HG03139 (cell line): ENCODE measurements around the gene ITGA4.
A peak's percentile ranks its signal among the peaks of the same experiment; 100 is the strongest.

ENCODE experiments used
- ATAC-seq: cut with Tn5 transposase; IDR thresholded peaks from one replicate; pipeline ENCODE4 v1.9.1; 2021; ENCODE audit not compliant: unreplicated experiment

ITGA4 gene

DNA sequence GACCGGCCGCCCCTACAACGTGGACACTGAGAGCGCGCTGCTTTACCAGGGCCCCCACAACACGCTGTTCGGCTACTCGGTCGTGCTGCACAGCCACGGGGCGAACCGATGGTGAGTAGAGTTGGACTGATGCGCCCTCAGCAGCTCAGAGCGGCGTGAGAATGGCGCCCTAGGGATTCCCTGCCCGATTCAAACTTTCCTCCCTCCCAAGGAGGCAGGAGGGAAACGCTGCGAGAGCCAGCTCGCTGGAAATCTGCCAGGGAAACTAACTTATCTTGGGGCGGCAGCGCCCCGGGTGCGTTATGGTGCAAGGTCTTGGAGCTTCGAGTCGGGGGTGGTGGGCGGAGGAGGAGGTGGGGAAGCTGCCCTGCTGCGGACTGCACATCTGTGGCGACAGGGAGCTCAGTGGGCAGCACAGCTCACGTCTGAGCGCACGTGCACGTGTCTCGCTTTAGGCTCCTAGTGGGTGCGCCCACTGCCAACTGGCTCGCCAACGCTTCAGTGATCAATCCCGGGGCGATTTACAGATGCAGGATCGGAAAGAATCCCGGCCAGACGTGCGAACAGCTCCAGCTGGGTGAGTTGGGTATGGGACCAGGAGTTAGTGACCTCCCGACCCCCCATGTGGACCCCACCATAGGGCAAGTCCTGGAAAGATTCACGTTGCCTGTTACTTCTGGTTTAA is 697 bp downstream of the ITGA4 start:
- ATAC-seq: peak; percentile 16

DNA sequence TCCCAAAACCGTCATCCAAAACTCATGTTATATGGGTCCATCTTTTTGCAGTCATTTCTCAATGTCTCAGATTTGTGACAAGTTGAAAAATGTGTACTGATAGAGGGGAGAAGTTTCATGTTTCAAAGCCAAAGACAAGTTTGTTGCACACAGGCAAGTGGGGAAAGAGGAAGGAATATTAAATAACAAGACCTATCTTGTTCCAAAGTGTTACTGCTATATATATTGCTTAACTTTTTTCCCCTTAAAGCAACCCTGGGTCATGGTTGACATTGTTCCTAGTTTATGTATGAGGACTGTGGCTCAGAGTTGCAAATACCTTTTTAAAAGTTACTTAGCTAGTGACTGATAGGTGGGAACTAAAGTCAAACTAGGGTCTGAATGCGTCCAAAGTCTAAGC is 1.7 kb downstream of the ITGA4 start:
- ATAC-seq: no peak

DNA sequence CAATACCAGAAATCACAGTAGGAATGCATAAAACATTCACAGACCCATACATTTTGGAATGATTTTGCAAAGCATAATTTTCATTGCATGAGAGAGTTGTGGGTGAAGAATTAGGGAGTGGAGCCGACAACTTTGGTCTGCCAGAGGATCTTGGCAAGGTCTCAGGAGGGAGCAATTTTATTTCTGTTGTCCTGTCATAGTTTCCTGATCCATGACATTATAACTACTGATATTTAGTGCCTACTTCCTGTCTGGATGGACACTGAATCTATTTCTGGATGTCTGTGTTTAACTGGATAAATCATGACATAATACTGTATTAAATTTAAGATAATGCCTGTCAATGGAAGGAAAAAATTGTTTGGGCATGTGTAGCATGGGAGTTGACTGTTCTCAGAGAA is 2.4 kb downstream of the ITGA4 start:
- ATAC-seq: no peak

DNA sequence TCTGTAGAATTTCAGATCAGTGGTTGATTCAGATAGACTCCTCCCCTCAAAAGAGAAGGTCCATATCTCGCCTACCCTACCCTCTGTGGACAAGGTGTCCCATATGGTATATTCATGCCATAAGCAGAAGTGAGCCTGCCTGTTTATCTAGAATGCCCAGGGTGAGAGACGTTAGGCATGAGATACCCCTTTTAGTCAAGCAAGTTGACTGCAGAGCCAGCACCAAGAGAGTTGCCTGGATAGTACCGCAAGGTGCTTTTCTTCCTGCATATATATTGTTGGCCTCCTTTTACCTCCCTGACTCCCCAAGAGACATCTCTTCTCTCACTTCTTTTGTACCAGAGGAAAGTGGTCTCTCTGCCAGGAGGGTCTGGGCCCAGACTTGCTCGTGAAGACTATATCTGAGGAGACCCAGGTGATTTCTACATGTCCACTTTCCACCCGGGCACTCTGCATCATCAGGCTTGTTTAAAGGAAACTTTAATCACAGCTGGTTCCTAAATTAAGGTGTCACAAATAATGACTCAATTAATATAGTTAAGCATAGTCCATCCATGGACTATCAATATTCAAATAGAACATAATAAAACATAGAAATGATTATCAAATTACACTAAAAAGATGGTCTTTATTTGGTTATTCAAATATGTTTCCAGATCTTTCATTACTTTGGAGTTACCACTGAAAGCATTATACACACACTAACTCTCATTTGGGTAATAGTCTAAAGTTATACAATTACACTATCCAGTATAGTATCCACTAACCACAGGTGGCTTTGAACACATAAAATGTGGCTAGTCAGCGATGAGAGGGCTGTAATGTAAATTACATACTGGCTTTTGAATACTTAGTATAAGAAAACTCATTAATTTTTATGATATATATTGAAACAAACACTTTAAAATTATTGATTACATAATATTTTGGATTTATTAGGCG is 4.1 kb downstream of the ITGA4 start:
- ATAC-seq: no peak

DNA sequence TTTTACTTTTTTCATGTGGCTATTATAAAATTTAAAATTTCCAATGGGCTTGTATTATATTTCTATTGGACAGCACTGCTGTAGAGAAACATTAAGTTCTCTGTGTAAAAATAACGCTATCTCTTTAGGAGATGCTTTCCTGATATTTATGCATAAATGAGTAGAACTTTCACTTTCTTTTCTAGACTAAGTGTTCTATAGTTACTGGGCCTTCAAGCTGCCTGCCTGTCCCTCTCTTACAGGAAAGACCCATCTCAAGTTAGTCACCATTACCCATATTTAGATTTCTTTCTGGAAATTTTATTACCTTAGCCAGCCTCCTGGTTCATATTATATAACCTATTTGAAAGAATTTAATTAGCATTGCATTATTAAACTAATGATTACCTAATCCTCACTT is 4.8 kb downstream of the ITGA4 start:
- peak; percentile 27 for ATAC-seq

DNA sequence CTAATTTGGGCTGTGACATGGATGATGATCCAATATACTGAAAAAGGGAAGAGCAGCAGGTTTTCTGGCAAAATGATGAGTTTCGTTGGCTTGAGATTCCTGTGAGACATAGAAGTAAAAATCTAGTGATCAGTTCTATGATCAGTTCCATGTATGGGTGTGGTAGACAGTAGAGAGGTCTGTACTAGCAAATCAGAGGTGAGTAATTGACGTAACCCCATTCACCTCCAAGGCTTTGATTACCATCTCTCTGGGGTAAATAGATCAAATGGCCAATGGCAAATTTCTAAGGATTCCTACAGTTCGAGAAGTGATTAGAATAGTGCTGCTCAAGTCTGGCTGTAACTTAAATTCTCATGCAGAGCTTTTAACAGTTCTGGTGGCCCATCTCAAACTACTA is 6.4 kb downstream of the ITGA4 start:
- no peak for ATAC-seq

DNA sequence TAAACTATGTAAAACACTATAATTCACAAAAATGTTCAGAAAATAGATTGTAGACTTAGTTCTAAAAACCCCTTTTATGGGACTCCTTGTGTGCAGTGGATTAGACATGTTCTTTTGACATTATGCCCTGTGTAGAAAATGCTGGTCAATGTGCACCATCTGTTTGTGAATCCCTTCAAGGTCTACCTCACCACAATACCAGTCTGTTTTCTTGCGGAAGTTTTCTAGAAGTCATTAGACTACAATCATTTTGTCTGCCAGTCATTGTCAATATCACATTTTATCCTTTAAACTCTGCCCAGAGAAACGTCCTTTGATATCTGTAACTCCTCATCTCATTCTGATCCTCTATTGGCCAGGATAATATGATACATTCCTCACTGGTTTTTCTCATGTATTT is 7.8 kb downstream of the ITGA4 start:
- ATAC-seq: no peak

DNA sequence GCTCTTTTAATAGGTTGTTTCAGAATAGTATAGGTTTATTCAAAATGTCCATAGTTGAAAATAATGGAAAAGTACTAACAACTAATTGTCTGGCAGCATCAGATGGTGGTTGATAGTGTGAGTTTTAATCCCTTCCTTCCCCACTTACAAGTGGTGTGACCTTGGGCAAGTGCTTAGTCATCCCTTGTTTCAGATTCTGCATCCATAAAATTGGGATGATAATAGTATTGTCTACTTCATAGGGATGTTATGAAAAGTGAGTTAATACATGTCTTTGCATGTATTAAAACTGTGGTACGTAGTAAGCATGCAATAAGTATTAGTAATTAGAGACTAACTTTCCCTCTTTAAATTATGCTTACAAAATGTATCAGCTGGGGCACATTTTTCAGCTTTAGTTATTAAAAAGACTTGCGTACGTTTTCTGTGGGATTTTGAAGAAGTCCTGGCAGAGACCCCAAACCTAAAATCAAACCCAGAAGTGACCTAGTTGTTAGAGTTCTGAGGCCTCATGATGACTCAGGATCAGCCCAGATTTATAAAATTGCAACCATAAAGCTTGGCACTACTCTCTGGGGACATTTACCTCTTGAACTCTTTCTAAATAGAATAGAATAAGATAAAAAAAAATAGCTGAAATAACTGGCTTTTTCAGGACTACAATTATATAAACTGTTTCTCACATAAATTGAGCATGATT is 8.6 kb downstream of the ITGA4 start:
- ATAC-seq: no peak

DNA sequence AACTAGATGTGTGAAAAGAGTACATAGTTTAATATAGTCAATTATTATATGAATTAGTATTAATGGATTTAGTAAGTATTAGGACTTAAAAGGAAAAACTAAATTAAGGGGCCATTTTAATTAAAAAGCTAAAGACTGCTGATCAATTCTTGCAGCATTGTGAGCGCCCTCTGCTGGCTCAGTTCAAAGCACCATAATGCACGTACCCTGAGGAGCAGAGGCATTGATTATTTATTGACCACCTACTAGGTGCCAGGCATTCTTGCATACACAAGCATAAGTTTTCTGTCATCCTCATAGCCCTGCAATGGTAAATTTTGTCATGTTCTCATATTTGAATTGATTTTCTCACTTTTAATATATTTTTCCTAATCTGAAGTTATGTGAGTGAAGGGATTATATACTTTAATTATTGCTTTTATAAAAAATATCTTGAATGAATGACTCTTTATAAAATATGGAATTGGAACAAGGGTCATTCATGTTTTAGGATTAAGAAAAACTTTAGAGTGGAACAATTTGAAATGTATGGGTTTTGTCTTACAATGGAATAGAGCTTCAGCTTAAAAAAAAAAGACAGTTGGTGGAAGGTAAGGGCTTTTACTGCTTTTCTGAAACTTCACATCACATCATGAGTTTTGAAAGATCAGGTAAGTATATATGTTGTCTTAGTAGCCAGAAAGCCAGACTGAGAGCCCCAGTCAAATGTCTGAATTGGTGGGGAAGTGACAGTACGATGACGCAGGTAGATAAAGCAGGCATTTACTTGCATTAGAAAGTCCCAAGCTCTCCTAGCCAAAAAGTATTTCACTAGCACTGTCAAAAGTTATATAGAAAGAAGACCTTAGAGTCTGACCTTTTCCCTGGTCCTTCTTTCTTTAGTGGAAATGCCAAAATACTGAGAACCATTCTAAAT is 9.7 kb downstream of the ITGA4 start:
- ATAC-seq: no peak

DNA sequence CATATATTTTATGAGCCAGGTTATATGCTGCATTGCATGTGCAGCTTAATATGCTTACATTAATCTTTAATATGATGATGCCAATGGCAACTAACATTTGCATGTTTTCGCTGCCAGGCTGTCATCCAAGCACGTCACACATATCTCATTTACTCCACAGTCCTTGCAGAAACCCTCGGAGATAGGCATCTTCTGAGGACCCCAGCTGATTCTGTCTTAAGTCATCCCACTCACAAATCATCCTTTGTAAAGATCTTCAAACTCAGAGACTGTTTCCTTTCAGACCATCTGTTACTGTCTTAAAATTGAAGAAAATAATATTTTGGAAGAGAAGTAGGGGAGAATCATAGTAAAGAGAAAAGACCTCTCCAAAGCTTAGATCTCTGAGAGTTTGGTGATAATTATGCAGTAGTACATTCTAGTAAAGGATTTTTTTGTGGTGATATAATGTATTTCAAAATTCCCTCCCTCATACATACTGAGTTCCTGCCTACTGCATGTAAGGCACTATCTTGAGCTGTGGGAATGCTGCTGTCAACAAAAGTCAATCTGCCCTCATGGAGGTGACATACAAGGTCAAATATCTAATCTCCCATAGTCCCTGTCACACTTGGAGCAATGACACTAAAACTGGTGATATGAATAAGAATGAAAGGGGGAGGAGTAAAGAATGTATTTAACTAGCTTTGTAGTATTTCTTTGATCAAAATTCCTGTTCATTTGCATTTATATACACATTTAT is 11.0 kb downstream of the ITGA4 start:
- no peak for ATAC-seq

DNA sequence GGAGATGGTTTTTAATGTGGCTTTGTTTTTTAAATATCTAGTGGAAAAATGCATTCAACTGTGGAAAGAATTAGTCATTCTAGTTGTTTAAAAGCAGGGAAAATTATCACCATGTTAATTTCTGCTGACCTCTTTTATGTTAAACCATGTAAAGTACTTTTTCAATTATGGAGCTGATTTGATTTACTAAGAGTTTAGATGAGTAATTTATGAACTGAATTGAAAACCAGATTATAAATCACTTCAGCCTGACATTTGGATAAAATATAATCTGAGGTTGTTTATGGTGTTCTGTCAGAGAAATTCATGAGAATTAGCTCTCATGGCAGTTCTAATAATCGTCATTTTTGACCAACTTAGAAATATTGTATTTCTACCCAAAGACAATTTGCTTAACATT is 11.6 kb downstream of the ITGA4 start:
- no peak for ATAC-seq

DNA sequence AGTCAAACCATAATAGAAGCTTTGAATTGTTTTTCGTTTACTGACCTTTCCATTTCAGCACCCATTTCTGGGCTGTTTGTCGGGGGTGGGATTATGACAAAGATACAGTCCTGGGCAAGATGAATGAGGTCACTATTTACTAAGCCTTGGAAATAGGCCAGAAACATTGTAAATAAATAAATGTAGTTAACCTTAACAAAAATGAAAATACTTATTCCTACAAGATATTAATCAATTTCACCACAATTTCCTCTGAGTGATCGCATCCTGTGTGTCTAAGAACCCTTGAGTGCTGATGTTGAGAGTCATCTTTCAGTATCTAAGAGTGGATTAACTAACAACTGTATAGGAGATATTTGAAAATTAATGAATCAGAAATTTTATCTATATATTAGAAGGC is 14.0 kb downstream of the ITGA4 start:
- ATAC-seq: no peak

DNA sequence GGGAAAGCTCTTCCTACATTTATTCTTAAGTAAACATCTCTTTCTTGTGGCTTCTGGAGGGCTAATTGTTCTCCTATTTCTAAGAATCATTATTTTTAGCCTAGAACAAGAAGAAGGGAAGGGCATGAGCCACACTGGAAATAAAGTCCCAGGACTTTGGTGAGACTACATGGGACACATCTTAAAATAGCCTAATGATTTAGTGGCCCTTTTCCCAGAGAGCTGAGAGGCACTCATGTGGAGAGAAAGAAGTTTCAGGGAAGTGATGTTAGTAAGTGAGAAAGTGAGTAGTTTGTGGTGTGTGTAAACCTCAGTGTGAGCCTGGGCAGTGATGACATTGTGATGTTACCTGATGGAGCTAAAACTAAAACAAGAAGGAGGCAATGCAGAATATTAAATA is 14.6 kb downstream of the ITGA4 start:
- no peak for ATAC-seq

DNA sequence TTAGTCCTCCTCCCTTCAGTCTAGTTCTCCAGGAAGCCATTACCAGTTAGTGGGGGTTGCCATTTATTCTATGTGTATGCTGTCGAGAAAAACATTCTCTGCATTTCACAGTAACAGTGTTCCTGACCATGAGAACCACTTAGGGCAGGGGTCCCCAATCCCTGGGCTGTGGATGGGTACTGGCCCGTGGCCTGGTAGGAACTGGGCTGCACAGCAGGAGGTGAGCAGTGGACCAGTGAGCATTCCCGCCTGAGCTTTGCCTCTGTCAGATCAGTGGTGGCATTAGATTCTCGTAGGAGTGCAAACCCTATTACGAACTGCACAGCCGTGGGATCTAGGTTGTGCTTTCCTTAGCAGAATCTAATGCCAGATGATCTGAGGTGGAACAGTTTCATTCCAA is 15.8 kb downstream of the ITGA4 start:
- no peak for ATAC-seq

DNA sequence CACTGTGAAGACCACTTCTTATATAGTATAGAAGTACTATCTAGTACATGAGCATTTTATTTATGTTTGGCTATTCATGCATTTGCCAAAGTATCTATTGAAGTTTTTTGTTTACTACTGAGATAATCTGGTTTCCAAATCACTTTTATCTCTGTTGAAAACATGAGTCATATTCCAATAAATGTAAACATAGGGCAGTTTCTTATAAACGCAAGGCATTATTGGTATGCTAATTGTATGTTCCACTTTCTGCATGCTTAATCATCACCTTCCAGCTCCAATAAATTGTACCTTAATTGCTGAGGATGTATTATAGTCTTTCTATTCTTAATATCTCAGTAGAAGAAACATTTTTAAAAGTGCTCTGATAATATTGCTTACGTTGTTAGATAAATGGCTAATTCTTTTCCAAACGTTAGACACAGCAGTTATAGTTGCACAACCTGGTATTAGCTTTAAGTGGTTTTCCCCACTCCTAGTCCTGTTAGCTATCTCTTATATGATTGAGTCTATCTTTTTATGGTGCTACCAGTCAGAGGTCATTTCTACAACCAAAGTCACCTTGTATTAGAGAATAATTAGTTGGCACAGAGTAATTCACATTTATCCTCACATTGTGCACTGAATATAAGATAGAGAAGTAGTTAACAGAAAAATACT is 17.2 kb downstream of the ITGA4 start:
- no peak for ATAC-seq

DNA sequence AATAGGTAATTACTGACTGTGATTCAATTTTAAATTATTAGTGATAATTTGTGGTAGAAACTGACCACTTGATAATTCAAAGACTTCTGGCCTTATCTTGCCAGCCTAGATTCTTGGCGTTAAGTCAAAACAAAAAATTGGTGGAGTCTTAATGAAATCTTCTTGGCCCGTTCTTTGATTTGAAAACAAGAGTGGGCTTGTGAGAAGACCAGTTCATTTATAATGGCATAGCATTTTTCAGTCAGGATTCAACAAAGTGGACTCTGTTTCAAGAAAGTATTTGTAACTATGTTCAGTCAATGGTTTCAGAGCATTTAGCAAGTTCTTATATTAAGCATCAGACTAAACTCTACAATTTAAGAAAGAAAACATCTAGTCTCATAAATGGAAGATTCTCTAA is 26.0 kb downstream of the ITGA4 start:
- no peak for ATAC-seq

DNA sequence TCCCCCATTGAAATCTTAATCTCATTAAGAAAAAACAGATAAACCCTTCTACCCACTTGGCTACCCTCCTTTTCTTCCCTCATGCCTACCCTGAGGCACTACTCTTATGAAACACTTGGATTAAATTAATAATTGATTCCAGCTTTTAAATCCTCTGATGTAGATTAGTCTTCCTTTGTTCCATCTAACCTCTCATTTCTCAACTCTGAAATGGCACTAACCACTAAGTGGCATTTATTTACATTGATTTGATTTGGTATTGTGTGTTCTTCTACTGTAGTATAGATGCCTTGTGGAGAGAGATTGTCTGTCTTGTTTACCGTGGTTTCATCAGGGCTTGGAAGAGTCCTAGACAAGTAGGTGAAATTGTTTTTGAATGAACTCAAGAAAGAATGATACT is 26.7 kb downstream of the ITGA4 start:
- no peak for ATAC-seq

DNA sequence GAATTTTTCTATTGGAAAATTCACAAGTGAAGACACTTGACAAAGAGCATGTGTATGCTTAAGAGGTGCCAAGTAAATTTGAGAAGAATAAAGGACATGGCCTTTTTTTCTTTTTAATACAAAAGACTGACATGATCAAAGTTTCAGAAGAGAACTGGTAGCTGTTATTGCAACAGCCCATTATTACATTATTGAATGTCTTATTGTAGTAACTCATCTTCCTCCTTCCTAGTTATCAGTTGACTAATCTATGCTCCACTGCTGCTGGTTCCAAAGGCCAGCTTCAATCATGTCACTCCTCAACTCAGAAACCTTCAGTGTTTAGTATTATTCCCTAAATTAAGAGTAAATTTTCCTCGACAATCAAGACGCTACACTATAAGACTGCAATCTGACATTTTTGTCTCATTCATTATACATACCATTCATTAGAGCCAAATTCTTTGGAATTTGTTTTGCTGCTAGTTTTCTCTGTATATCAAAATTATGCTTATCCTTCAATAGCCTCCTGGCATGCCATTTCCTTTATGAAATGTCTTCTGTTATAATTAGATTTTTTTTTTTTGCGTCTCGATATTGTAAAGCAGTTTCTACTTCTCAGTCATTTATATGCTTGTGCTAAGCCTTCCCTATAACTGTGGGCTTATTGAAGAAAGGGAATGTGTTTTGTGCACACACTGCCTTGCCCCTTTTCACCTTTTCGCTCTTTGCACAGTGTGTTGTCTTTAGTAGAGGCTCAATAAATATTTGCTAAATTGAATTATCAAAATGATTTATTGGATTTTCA is 27.9 kb downstream of the ITGA4 start:
- no peak for ATAC-seq

DNA sequence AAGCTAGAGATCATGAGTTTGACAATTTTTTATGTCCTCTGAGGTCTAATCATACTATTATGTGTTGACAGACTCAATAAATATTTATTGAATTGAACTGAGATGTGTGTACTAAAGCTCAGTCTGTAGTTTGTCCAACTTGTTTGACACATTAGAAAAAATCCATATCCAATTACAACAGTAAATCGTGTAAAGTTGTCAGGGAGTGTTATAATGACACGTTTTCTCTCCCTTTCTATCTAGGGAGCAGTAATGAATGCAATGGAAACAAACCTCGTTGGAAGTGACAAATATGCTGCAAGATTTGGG is 28.4 kb downstream of the ITGA4 start:
- ATAC-seq: no peak
